ENCODE results near the gene KCNMB2. TPM values are rescaled to one million over a fixed set of nuclear protein-coding genes. Genes with fewer than 3 reads are reported as not detected.
"Not testable (repeated sequence)": the region's sequence is repeated elsewhere in the genome, so short reads cannot be mapped to it uniquely, and the experiment has no call there.

Gene KCNMB2
- total RNA-seq, 2 donors from 2014 or later: 0.68 TPM; not detected in 1

- no peak overlapping the region for H3K27ac ChIP-seq
- H3K27me3 ChIP-seq (replicated peaks; ENCODE audit: insufficient read depth): no peaks in the 10 kb centered on the region
- TF ChIP-seq POLR2AphosphoS5 (IDR thresholded peaks at IDR 0.05) (no peak), CTCF (IDR thresholded peaks at IDR 0.05) (no peak), POLR2A (IDR thresholded peaks at IDR 0.05) (no peak)
- H3K9me3 ChIP-seq: no peaks in the 10 kb centered on the region
- H3K4me1 ChIP-seq (replicated peaks): no peaks in the 10 kb centered on the region
- WGBS: 89% methylated on average over 3 of the region's 3 CpGs
- intact Hi-C loops (cut with DNase I): no loop called here
- no peak for DNase-seq (ENCODE audit: low spot score)
- H3K36me3 ChIP-seq: no peaks in the 10 kb centered on the region
- no peak overlapping the region for H3K4me3 ChIP-seq
Measured at GRCh38 chr3:178859386-178859785, 323.1 kb downstream of the KCNMB2 start.

- H3K27ac ChIP-seq; H3K9me3 ChIP-seq; H3K4me1 ChIP-seq (replicated peaks); H3K27me3 ChIP-seq (replicated peaks; ENCODE audit: insufficient read depth); H3K36me3 ChIP-seq; DNase-seq (ENCODE audit: low spot score); intact Hi-C loops (cut with DNase I); H3K4me3 ChIP-seq: not testable (repeated sequence)
- WGBS: 79% methylated on average over 28 of the region's 29 CpGs
Measured at GRCh38 chr3:178859900-178860436, 323.7 kb downstream of the KCNMB2 start.

- Histone ChIP-seq H3K27me3 (replicated peaks; ENCODE audit: insufficient read depth) (no peaks in the 10 kb centered on the region), H3K9me3 (no peaks in the 10 kb centered on the region), H3K4me3 (no peak overlapping the region), H3K27ac (no peak overlapping the region), H3K4me1 (replicated peaks) (no peaks in the 10 kb centered on the region), H3K36me3 (no peaks in the 10 kb centered on the region)
- WGBS: 51% methylated on average over 2 of the region's 2 CpGs
- TF ChIP-seq POLR2A (IDR thresholded peaks at IDR 0.05) (no peak), POLR2AphosphoS5 (IDR thresholded peaks at IDR 0.05) (no peak), CTCF (IDR thresholded peaks at IDR 0.05) (no peak)
- intact Hi-C loops (cut with DNase I): no loop called here
- DNase-seq (ENCODE audit: low spot score): no peak
Measured at GRCh38 chr3:178868681-178869080, 332.4 kb downstream of the KCNMB2 start.

- no peak for DNase-seq (ENCODE audit: low spot score)
- Histone ChIP-seq H3K27me3 (replicated peaks; ENCODE audit: insufficient read depth) (no peaks in the 10 kb centered on the region), H3K36me3 (no peaks in the 10 kb centered on the region), H3K27ac (no peak overlapping the region), H3K4me1 (replicated peaks) (no peaks in the 10 kb centered on the region), H3K4me3 (no peak overlapping the region), H3K9me3 (no peaks in the 10 kb centered on the region)
- TF ChIP-seq CTCF (IDR thresholded peaks at IDR 0.05): no peak
- intact Hi-C loops (cut with DNase I): no loop called here
Measured at GRCh38 chr3:178870085-178870484, 333.8 kb downstream of the KCNMB2 start.

- DNase-seq (ENCODE audit: low spot score): no peak
- Histone ChIP-seq H3K27me3 (replicated peaks; ENCODE audit: insufficient read depth) (no peaks in the 10 kb centered on the region), H3K4me1 (replicated peaks) (no peaks in the 10 kb centered on the region), H3K27ac (no peak overlapping the region), H3K4me3 (no peak overlapping the region), H3K36me3 (no peaks in the 10 kb centered on the region), H3K9me3 (no peaks in the 10 kb centered on the region)
- TF ChIP-seq POLR2A (IDR thresholded peaks at IDR 0.05) (no peak), CTCF (IDR thresholded peaks at IDR 0.05) (no peak), POLR2AphosphoS5 (IDR thresholded peaks at IDR 0.05) (no peak)
- WGBS: 95% methylated on average over 1 of the region's 1 CpG
- intact Hi-C loops (cut with DNase I): no loop called here
Measured at GRCh38 chr3:178875157-178875556, 338.9 kb downstream of the KCNMB2 start.
